Measurements from ENCODE around the gene ALPL. TPM values are rescaled to one million over a fixed set of nuclear protein-coding genes. Genes with fewer than 3 reads are reported as not detected.

Gene ALPL
- total and polyA plus RNA-seq, 4 donors, result 3.3 to 93.1 (median 40.7) TPM

- no peak for DNase-seq (ENCODE audit: low spot score)
- H3K4me1 ChIP-seq (ENCODE audit: control insufficient read depth in 4 of 4, insufficient read depth in 4 of 4, low read length in 3 of 4), result no peaks in the 10 kb centered on the region
- WGBS, result 91% methylated on average over 39 of the region's 39 CpGs
- H3K4me3 ChIP-seq (ENCODE audit: low read depth in 1 of 3, low read length in 3 of 3), result no peak overlapping the region
- TF ChIP-seq YY1 (IDR thresholded peaks at IDR 0.05) (no peak), REST (IDR thresholded peaks at IDR 0.05) (no peak), HNF4A (conservative IDR thresholded peaks at IDR 0.05) (no peak), NR2F2 (IDR thresholded peaks at IDR 0.05) (no peak), FOXA2 (IDR thresholded peaks at IDR 0.05) (no peak), FOXA1 (IDR thresholded peaks at IDR 0.05) (no peak), ZBTB33 (IDR thresholded peaks at IDR 0.05) (no peak), HNF4G (IDR thresholded peaks at IDR 0.05) (no peak), TAF1 (conservative IDR thresholded peaks at IDR 0.05) (no peak), JUND (IDR thresholded peaks at IDR 0.05) (no peak), EGR1 (IDR thresholded peaks at IDR 0.05; ENCODE audit: low read depth in 2 of 2) (no peak), GABPA (IDR thresholded peaks at IDR 0.05 in 1 of 2, conservative IDR thresholded peaks at IDR 0.05 in 1 of 2) (no peak)
- TF ChIP-seq, protein P1, sequence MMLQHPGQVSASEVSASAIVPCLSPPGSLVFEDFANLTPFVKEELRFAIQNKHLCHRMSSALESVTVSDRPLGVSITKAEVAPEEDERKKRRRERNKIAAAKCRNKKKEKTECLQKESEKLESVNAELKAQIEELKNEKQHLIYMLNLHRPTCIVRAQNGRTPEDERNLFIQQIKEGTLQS (IDR thresholded peaks at IDR 0.05), result no peak
- TF ChIP-seq, protein P2, sequence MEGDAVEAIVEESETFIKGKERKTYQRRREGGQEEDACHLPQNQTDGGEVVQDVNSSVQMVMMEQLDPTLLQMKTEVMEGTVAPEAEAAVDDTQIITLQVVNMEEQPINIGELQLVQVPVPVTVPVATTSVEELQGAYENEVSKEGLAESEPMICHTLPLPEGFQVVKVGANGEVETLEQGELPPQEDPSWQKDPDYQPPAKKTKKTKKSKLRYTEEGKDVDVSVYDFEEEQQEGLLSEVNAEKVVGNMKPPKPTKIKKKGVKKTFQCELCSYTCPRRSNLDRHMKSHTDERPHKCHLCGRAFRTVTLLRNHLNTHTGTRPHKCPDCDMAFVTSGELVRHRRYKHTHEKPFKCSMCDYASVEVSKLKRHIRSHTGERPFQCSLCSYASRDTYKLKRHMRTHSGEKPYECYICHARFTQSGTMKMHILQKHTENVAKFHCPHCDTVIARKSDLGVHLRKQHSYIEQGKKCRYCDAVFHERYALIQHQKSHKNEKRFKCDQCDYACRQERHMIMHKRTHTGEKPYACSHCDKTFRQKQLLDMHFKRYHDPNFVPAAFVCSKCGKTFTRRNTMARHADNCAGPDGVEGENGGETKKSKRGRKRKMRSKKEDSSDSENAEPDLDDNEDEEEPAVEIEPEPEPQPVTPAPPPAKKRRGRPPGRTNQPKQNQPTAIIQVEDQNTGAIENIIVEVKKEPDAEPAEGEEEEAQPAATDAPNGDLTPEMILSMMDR (IDR thresholded peaks at IDR 0.05; ENCODE audit: low read depth, low read length, missing input control), result no peak
- H3K9me3 ChIP-seq (ENCODE audit: control insufficient read depth in 4 of 4, low read length in 3 of 4), result no peaks in the 10 kb centered on the region
- H3K9ac ChIP-seq (ENCODE audit: low read depth in 1 of 2, low read length in 2 of 2), result no peak overlapping the region
- H3K27ac ChIP-seq (ENCODE audit: low read depth in 1 of 2, low read length in 2 of 2), result no peak overlapping the region
- no peaks in the 10 kb centered on the region for H3K27me3 ChIP-seq (ENCODE audit: control insufficient read depth in 4 of 4, insufficient read depth in 4 of 4, low read length in 3 of 4)
- H3K36me3 ChIP-seq (ENCODE audit: control insufficient read depth in 4 of 4, insufficient read depth in 3 of 4, low read depth in 1 of 4, low read length in 3 of 4), result no peaks in the 10 kb centered on the region
Observed at GRCh38 chr1:21603177-21604138, 94.2 kb downstream of the ALPL start.

Data from liver (tissue), 9 donors.